HG03378 (cell line): ENCODE data around the gene ADGB.
"Not testable (repeated sequence)": the region's sequence is repeated elsewhere in the genome, so short reads cannot be mapped to it uniquely, and the experiment has no call there.

Experiments used
- ATAC-seq: cut with Tn5 transposase; IDR thresholded peaks from one replicate; pipeline ENCODE4 v1.9.1; 2021; ENCODE audit warnings: mild to moderate bottlenecking, moderate library complexity; ENCODE audit not compliant: unreplicated experiment

Gene ADGB

GRCh38 chr6:146814148-146814750, 215.5 kb downstream of the ADGB start:
- ATAC-seq: no peak

- ATAC-seq: not testable (repeated sequence)
Observed at GRCh38 chr6:146815511-146816462, 217.0 kb downstream of the ADGB start.

- no peak for ATAC-seq
Observed at GRCh38 chr6:146819596-146820320, 221.0 kb downstream of the ADGB start.

GRCh38 chr6:146827216-146827928, 228.6 kb downstream of the ADGB start:
- ATAC-seq: no peak

- ATAC-seq: no peak
Observed at GRCh38 chr6:146829792-146830565, 231.2 kb downstream of the ADGB start.

GRCh38 chr6:146833157-146833556, 234.4 kb downstream of the ADGB start:
- ATAC-seq: no peak

- ATAC-seq: no peak
Observed at GRCh38 chr6:146840216-146840615, 241.4 kb downstream of the ADGB start.

- ATAC-seq: no peak
Observed at GRCh38 chr6:146840641-146841040, 241.9 kb downstream of the ADGB start.

- ATAC-seq: no peak
Observed at GRCh38 chr6:146847426-146847825, 248.7 kb downstream of the ADGB start.

GRCh38 chr6:146850238-146850896, 251.6 kb downstream of the ADGB start:
- no peak for ATAC-seq

GRCh38 chr6:146850981-146851380, 252.2 kb downstream of the ADGB start:
- ATAC-seq: no peak

GRCh38 chr6:146851837-146852236, 253.1 kb downstream of the ADGB start:
- no peak for ATAC-seq

- ATAC-seq: not testable (repeated sequence)
Observed at GRCh38 chr6:146854521-146855255, 255.9 kb downstream of the ADGB start.

GRCh38 chr6:146855889-146856288, 257.1 kb downstream of the ADGB start:
- ATAC-seq: no peak

GRCh38 chr6:146856296-146856695, 257.5 kb downstream of the ADGB start:
- peak; percentile 52 for ATAC-seq

GRCh38 chr6:146857180-146857979, 258.6 kb downstream of the ADGB start:
- ATAC-seq: peak; percentile 92

- peak; percentile 10 for ATAC-seq
Observed at GRCh38 chr6:146857980-146858347, 259.2 kb downstream of the ADGB start.

GRCh38 chr6:146859206-146859605, 260.4 kb downstream of the ADGB start:
- ATAC-seq: no peak
